Keratinocyte (primary cell): ENCODE measurements around the gene GTF3C1. TPM values are rescaled to one million over a fixed set of nuclear protein-coding genes. Genes with fewer than 3 reads are reported as not detected.

Experiments used
- DNase-seq: peaks from one replicate; pipeline ENCODE4 v3.0.0-alpha.2; 2011; ENCODE audit warnings: low read depth, missing footprints, low spot score
- FAIRE-seq: peaks from 2 replicates; lab custom pipeline; 2011; peaks lifted over from hg19 to GRCh38; lab: Jason Lieb, UNC
- H2AFZ ChIP-seq: 2 replicates; pipeline ENCODE4 v1.6.0; 2012; ENCODE audit warnings: low read length, control low read depth, inconsistent platforms; ENCODE audit not compliant: control insufficient read depth
- H3K27ac ChIP-seq: 2 replicates; pipeline ENCODE4 v1.5.1; 2011; ENCODE audit warnings: low read length; ENCODE audit not compliant: control insufficient read depth, insufficient read depth
- H3K27me3 ChIP-seq: 3 replicates; pipeline ENCODE4 v1.6.0; 2011; ENCODE audit warnings: low read length; ENCODE audit not compliant: control insufficient read depth, insufficient read depth; ENCODE audit errors: extremely low read depth
- H3K36me3 ChIP-seq, 2 experiments: 2 replicates in 1 of 2; 3 replicates in 1 of 2; pipeline ENCODE4 v1.5.1; 2011; ENCODE audit warnings: low read length in 2 of 2, mild to moderate bottlenecking in 1 of 2; ENCODE audit not compliant: control insufficient read depth in 2 of 2, insufficient read depth in 2 of 2; ENCODE audit errors: extremely low read depth in 1 of 2
- H3K4me1 ChIP-seq: 3 replicates; pipeline ENCODE4 v1.5.1; 2011; ENCODE audit warnings: low read length; ENCODE audit not compliant: control insufficient read depth, insufficient read depth; ENCODE audit errors: extremely low read depth
- H3K4me2 ChIP-seq: 3 replicates; pipeline ENCODE4 v1.6.0; 2011; ENCODE audit warnings: low read depth, low read length; ENCODE audit not compliant: control insufficient read depth, insufficient read depth; ENCODE audit errors: extremely low read depth
- H3K4me3 ChIP-seq, 3 experiments: fragments of 200-600 bp in 1 of 3; sonication (generic) in 1 of 3; 2 replicates in 2 of 3; 3 replicates in 1 of 3; pipeline ENCODE4 v1.5.1; 2011 to 2016; ENCODE audit warnings: low read length in 3 of 3, mild to moderate bottlenecking in 3 of 3, control low read depth in 2 of 3, inconsistent platforms in 1 of 3, low read depth in 1 of 3, mixed read lengths in 1 of 3, mixed run types in 1 of 3, moderate library complexity in 1 of 3; ENCODE audit not compliant: control insufficient read depth in 2 of 3, insufficient read depth in 2 of 3; ENCODE audit errors: extremely low read depth in 1 of 3
- H3K79me2 ChIP-seq: 2 replicates; pipeline ENCODE4 v1.6.0; 2012; ENCODE audit warnings: low read length; ENCODE audit not compliant: control insufficient read depth, insufficient read depth
- H3K9ac ChIP-seq: 3 replicates; pipeline ENCODE4 v1.6.0; 2011; ENCODE audit warnings: low read length; ENCODE audit not compliant: control insufficient read depth, insufficient read depth; ENCODE audit errors: extremely low read depth
- H3K9me1 ChIP-seq: 3 replicates; pipeline ENCODE4 v1.6.0; 2011; ENCODE audit warnings: low read length; ENCODE audit not compliant: control insufficient read depth, insufficient read depth; ENCODE audit errors: extremely low read depth
- H3K9me3 ChIP-seq: 2 replicates; pipeline ENCODE4 v1.5.1; 2012; ENCODE audit warnings: low read depth, low read length; ENCODE audit not compliant: control insufficient read depth
- H4K20me1 ChIP-seq: 3 replicates; pipeline ENCODE4 v1.6.0; 2011; ENCODE audit warnings: low read length; ENCODE audit not compliant: control insufficient read depth, insufficient read depth; ENCODE audit errors: extremely low read depth
- EZH2 ChIP-seq: IDR thresholded peaks from one replicate; pipeline ENCODE4 v1.6.1; 2012; ENCODE audit warnings: inconsistent platforms, mild to moderate bottlenecking, low read length, moderate library complexity
- dilution Hi-C: fragments of 300-500 bp; cut with MboI; formaldehyde crosslinking; loops from one replicate; pipeline ENCODE4 v1.7.0; 2020; ENCODE audit warnings: low sequenced_read_pairs; ENCODE audit not compliant: extremely low pct_ligation_motif_present
- polyA plus RNA-seq, 5 experiments: library from polyadenylated mRNA; depleted of rRNA in 3 of 5; stranded (reverse) in 3 of 5; stranded (forward) in 1 of 5; unstranded in 1 of 5; fragments of >200 nt; gene quantifications; 1 replicate in 1 of 5; 2 replicates in 3 of 5; 3 replicates in 1 of 5; pipeline versions ENCODE4 v1.2.1 to v1.2.3, GENCODE V29; 2011 to 2012; ENCODE audit warnings: missing spikeins in 2 of 5, low read depth in 1 of 5, low replicate concordance in 1 of 5
- TF ChIP-seq, protein P1 (sequence below), 3 experiments: IDR thresholded peaks in 1 of 3; conservative IDR thresholded peaks in 1 of 3; optimal IDR thresholded peaks in 1 of 3; 2 replicates in 2 of 3; 3 replicates in 1 of 3; pipeline versions ENCODE3 to v1.5.1; 2011; ENCODE audit warnings: low read length in 3 of 3, mild to moderate bottlenecking in 3 of 3, moderate library complexity in 2 of 3, control low read depth in 1 of 3, inconsistent platforms in 1 of 3; ENCODE audit not compliant: insufficient read depth in 2 of 3; ENCODE audit errors: extremely low read depth in 1 of 3

Gene GTF3C1
- polyA plus RNA-seq, 1 donor (not counting 4 experiments of a cell fraction or from before 2014, with no cell fraction given): 23.5 TPM

DNA sequence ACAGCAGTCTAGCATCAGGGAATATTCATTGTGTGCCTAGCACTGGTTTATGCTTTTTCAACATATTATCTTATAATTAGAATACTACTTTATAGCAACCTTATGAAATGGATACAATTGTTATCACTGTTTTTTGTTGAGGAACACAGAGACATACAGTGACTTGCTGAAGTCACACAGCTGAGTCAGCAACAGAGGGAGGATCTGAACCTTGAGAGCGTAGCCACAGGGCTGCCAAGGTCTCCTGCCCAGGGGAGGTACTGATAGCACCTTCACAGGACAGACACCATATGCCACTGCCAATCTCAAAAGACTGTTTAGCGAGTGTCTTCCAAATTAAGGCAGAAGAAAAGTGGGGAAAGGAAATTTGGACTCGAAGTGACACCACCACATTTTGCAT, 63.0 kb downstream of the GTF3C1 start:
- no peak overlapping the region for H2AFZ ChIP-seq

DNA sequence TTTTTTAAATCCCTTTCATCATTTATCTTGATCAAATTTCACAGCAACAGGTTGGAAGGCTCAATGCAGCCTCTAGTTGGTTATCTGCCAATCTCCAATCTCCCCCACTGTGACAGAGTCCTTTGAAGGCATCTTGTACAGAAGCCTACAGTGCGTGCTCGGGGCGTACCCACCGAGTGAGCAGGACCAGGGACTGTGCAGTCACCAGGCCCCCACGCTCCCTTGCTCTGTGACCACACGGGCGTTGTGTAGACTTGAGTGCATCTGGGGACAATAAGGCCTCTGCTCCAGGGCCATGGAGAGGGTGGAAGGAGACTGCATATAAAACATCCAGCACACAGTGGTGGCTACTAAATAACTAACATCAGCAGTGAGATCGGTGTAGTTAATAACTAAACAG, 63.4 kb downstream of the GTF3C1 start:
- no peak for DNase-seq
- no peak overlapping the region for H2AFZ ChIP-seq
- H3K9me1 ChIP-seq: no peaks in the 10 kb centered on the region
- no peak overlapping the region for H3K9ac ChIP-seq
- no peaks in the 10 kb centered on the region for H3K4me1 ChIP-seq
- no peaks in the 10 kb centered on the region for H3K9me3 ChIP-seq
- H3K27ac ChIP-seq: no peak overlapping the region
- H3K4me3 ChIP-seq: no peak overlapping the region
- no peak for FAIRE-seq
- H3K4me2 ChIP-seq: no peak overlapping the region
- H3K79me2 ChIP-seq: no peaks in the 10 kb centered on the region
- dilution Hi-C loops: no loop called here
- TF ChIP-seq EZH2: no peak
- TF ChIP-seq, protein P1, sequence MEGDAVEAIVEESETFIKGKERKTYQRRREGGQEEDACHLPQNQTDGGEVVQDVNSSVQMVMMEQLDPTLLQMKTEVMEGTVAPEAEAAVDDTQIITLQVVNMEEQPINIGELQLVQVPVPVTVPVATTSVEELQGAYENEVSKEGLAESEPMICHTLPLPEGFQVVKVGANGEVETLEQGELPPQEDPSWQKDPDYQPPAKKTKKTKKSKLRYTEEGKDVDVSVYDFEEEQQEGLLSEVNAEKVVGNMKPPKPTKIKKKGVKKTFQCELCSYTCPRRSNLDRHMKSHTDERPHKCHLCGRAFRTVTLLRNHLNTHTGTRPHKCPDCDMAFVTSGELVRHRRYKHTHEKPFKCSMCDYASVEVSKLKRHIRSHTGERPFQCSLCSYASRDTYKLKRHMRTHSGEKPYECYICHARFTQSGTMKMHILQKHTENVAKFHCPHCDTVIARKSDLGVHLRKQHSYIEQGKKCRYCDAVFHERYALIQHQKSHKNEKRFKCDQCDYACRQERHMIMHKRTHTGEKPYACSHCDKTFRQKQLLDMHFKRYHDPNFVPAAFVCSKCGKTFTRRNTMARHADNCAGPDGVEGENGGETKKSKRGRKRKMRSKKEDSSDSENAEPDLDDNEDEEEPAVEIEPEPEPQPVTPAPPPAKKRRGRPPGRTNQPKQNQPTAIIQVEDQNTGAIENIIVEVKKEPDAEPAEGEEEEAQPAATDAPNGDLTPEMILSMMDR (optimal IDR thresholded peaks at IDR 0.05 in 1 of 3, IDR thresholded peaks at IDR 0.05 in 1 of 3, conservative IDR thresholded peaks at IDR 0.05 in 1 of 3; ENCODE audit: extremely low read depth in 1 of 3, insufficient read depth in 2 of 3, low read length in 3 of 3): no peak
- H4K20me1 ChIP-seq: no peaks in the 10 kb centered on the region
- H3K27me3 ChIP-seq: no peaks in the 10 kb centered on the region
- H3K36me3 ChIP-seq: peaks cover 50 to 63% of the 10 kb centered on the region in 2 experiments

More for the DNA sequence above, 63.0 kb downstream of the GTF3C1 start:
- no peak for FAIRE-seq
- no peak for DNase-seq
- no peaks in the 10 kb centered on the region for H3K79me2 ChIP-seq
- no peaks in the 10 kb centered on the region for H3K9me1 ChIP-seq
- no peak overlapping the region for H3K4me3 ChIP-seq
- dilution Hi-C loops: no loop called here
- no peak overlapping the region for H3K4me2 ChIP-seq
- H3K9ac ChIP-seq: no peak overlapping the region
- H3K36me3 ChIP-seq: peaks cover 50 to 64% of the 10 kb centered on the region in 2 experiments
- no peaks in the 10 kb centered on the region for H4K20me1 ChIP-seq
- H3K4me1 ChIP-seq: no peaks in the 10 kb centered on the region
- H3K9me3 ChIP-seq: no peaks in the 10 kb centered on the region
- no peaks in the 10 kb centered on the region for H3K27me3 ChIP-seq
- no peak overlapping the region for H3K27ac ChIP-seq
- TF ChIP-seq, protein P1 (optimal IDR thresholded peaks at IDR 0.05 in 1 of 3, IDR thresholded peaks at IDR 0.05 in 1 of 3, conservative IDR thresholded peaks at IDR 0.05 in 1 of 3; ENCODE audit: extremely low read depth in 1 of 3, insufficient read depth in 2 of 3, low read length in 3 of 3): no peak
- TF ChIP-seq EZH2: no peak
